K562 (cell line): ENCODE data around the gene ASS1. TPM values are rescaled to one million over a fixed set of nuclear protein-coding genes. Genes with fewer than 3 reads are reported as not detected.
A peak's percentile ranks its signal among the peaks of the same experiment; 100 is the strongest.

ENCODE experiments used
- C11orf30 ChIP-seq: fragments of 450-650 bp; IDR thresholded peaks from 2 replicates; pipeline ENCODE4 v1.6.1; 2016; ENCODE audit warnings: low read depth, mild to moderate bottlenecking
- COPS2 ChIP-seq: fragments of 450-650 bp; conservative IDR thresholded peaks from 2 replicates; pipeline ENCODE4 v1.6.1; 2016; ENCODE audit warnings: mild to moderate bottlenecking, moderate library complexity
- ELF1 ChIP-seq: fragments of 200-800 bp; sonication (Bioruptor generic); IDR thresholded peaks from 2 replicates; pipeline ENCODE4 v1.6.1; 2016; ENCODE audit warnings: missing genetic modification characterization, missing compliant biosample characterization
- ETV1 ChIP-seq: fragments of 450-650 bp; conservative IDR thresholded peaks from 2 replicates; pipeline ENCODE4 v1.6.1; 2016; ENCODE audit warnings: missing genetic modification characterization, control low read depth, low read depth, missing compliant biosample characterization
- FOXA1 ChIP-seq: fragments of 450-650 bp; IDR thresholded peaks from 2 replicates; pipeline ENCODE4 v1.6.1; 2016; ENCODE audit warnings: mild to moderate bottlenecking, borderline replicate concordance
- LCOR ChIP-seq: sonication (generic); formaldehyde crosslinking; IDR thresholded peaks from 2 replicates; pipeline ENCODE4 v1.8.0; 2022; ENCODE audit warnings: mild to moderate bottlenecking, missing genetic modification reagents
- MYC ChIP-seq, 2 experiments: fragments of 250-450 bp in 1 of 2; sonication (Bioruptor Pico) in 1 of 2; IDR thresholded peaks; 2 replicates each; pipeline versions ENCODE4 v1.5.1 to v1.6.1; 2012 to 2021; ENCODE audit warnings: low read depth in 2 of 2, borderline replicate concordance in 1 of 2, improper control_type of control experiment in 1 of 2, low read length in 1 of 2, mild to moderate bottlenecking in 1 of 2, moderate library complexity in 1 of 2
- PHF8 ChIP-seq: fragments of 200-600 bp; sonication (generic); IDR thresholded peaks from 2 replicates; pipeline ENCODE4 v1.6.1; 2012; ENCODE audit warnings: mixed run types, mild to moderate bottlenecking, inconsistent platforms, low read length, moderate library complexity, borderline replicate concordance
- RBFOX2 ChIP-seq: fragments of 200-400 bp; formaldehyde crosslinking; IDR thresholded peaks from 2 replicates; pipeline ENCODE4 v1.6.1; 2017; ENCODE audit warnings: low read depth, mild to moderate bottlenecking, low read length, moderate library complexity
- RFX5 ChIP-seq: IDR thresholded peaks from 2 replicates; pipeline ENCODE4 v1.6.1; 2011; ENCODE audit warnings: low read depth, mild to moderate bottlenecking, improper control_type of control experiment, low read length
- TGIF2 ChIP-seq: sonication (generic); formaldehyde crosslinking; IDR thresholded peaks from 2 replicates; pipeline ENCODE4 v1.8.1; 2022; ENCODE audit warnings: mild to moderate bottlenecking, missing genetic modification reagents, moderate library complexity
- polyA plus RNA-seq, 8 experiments: library from polyadenylated mRNA; depleted of rRNA in 4 of 8; stranded (reverse) in 5 of 8; unstranded in 3 of 8; fragments of >200 nt; fragmentation: Nextera tagmentation in 2 of 8; fragmentation: Illumina TruSeq in 1 of 8; extraction: Ambion mirVana in 2 of 8; extraction: Trizol in 1 of 8; gene quantifications; 2 replicates each; pipeline versions ENCODE4 v1.2.1 to v1.2.3, GENCODE V29; 2011 to 2014; ENCODE audit warnings: inconsistent platforms in 1 of 8, missing spikeins in 1 of 8
- total RNA-seq, 7 experiments: library from RNA; depleted of rRNA in 6 of 7; stranded (reverse); fragments of >200 nt in 6 of 7; fragmentation: Illumina TruSeq in 2 of 7; extraction: Trizol in 2 of 7; gene quantifications; 2 replicates each; pipeline versions ENCODE4 v1.2.1 to v1.2.3, GENCODE V29; 2011 to 2021; ENCODE audit warnings: low replicate concordance in 1 of 7
- TF ChIP-seq, protein P1 (sequence below): fragments of 200-800 bp; sonication (Bioruptor generic); IDR thresholded peaks from 2 replicates; pipeline ENCODE4 v1.6.1; 2017; ENCODE audit warnings: missing genetic modification characterization, missing compliant biosample characterization
- TF ChIP-seq, protein P2 (sequence below), 2 experiments: fragments of 450-650 bp in 1 of 2; sonication (generic) in 1 of 2; formaldehyde crosslinking; conservative IDR thresholded peaks; 2 replicates each; pipeline versions ENCODE4 v1.4.0 to v1.8.1; 2020 to 2022; ENCODE audit warnings: mild to moderate bottlenecking in 1 of 2, missing genetic modification reagents in 1 of 2
- TF ChIP-seq, protein P3 (sequence below): sonication (generic); formaldehyde crosslinking; IDR thresholded peaks from 2 replicates; pipeline ENCODE4 v1.8.1; 2023; ENCODE audit warnings: missing genetic modification reagents, mild to moderate bottlenecking, borderline replicate concordance
- TF ChIP-seq, protein P4 (sequence below): sonication (generic); formaldehyde crosslinking; IDR thresholded peaks from 2 replicates; pipeline ENCODE4 v1.8.0; 2022; ENCODE audit warnings: missing genetic modification reagents, mild to moderate bottlenecking, moderate library complexity, borderline replicate concordance
- TF ChIP-seq, protein P5 (sequence below): fragments of 450-650 bp; IDR thresholded peaks from 2 replicates; pipeline ENCODE4 v1.6.1; 2016; ENCODE audit warnings: borderline replicate concordance

The ASS1 gene
- total and polyA plus RNA-seq, 9 of the 15 experiments (the other 6 are each of a cell fraction or from before 2014, with no cell fraction given), result 1.5 to 5.7 (median 3.7) TPM

DNA sequence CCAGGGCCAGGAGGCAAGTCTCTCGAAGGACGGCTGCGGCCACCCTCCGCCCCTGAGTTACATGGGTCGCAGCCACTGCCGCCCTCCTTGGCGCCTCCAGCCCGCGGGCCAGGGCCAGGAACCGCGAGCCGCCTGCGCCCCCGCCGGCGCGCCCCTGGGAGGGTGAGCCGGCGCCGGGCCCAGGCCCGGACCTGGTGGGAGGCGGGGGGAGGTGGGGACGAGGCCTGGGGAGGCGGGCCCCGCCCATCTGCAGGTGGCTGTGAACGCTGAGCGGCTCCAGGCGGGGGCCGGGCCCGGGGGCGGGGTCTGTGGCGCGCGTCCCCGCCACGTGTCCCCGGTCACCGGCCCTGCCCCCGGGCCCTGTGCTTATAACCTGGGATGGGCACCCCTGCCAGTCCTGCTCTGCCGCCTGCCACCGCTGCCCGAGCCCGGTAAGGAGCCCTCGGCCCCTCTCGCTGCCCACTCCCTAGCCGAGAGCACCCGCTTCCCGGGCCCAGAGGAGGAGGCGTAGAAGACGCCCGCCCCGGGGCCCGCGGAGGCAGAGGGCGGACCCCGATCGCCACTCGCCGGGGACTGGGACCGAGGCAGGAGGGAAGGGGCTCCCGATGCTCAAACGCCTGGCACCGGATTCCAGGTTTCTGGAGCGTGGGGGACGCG, at the start of gene ASS1 (continued):
- TF ChIP-seq, protein P1, sequence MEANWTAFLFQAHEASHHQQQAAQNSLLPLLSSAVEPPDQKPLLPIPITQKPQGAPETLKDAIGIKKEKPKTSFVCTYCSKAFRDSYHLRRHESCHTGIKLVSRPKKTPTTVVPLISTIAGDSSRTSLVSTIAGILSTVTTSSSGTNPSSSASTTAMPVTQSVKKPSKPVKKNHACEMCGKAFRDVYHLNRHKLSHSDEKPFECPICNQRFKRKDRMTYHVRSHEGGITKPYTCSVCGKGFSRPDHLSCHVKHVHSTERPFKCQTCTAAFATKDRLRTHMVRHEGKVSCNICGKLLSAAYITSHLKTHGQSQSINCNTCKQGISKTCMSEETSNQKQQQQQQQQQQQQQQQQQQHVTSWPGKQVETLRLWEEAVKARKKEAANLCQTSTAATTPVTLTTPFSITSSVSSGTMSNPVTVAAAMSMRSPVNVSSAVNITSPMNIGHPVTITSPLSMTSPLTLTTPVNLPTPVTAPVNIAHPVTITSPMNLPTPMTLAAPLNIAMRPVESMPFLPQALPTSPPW (CRISPR knock-in tag), result peak; percentile 74
- peak; percentile 67; the same call in 1 of the 2 replicates for TF ChIP-seq MYC (IDR thresholded peaks at IDR 0.05; ENCODE audit: low read depth, low read length)
- no peak for TF ChIP-seq MYC (CRISPR knock-in tag; IDR thresholded peaks at IDR 0.05; ENCODE audit: borderline replicate concordance, low read depth)
- peak; percentile 66 for TF ChIP-seq RBFOX2
- TF ChIP-seq, protein P2, sequence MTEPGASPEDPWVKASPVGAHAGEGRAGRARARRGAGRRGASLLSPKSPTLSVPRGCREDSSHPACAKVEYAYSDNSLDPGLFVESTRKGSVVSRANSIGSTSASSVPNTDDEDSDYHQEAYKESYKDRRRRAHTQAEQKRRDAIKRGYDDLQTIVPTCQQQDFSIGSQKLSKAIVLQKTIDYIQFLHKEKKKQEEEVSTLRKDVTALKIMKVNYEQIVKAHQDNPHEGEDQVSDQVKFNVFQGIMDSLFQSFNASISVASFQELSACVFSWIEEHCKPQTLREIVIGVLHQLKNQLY (CRISPR knock-in tag; conservative IDR thresholded peaks at IDR 0.05), result no peak
- TF ChIP-seq LCOR (CRISPR knock-in tag), result no peak
- TF ChIP-seq RFX5, result no peak
- TF ChIP-seq, protein P3, sequence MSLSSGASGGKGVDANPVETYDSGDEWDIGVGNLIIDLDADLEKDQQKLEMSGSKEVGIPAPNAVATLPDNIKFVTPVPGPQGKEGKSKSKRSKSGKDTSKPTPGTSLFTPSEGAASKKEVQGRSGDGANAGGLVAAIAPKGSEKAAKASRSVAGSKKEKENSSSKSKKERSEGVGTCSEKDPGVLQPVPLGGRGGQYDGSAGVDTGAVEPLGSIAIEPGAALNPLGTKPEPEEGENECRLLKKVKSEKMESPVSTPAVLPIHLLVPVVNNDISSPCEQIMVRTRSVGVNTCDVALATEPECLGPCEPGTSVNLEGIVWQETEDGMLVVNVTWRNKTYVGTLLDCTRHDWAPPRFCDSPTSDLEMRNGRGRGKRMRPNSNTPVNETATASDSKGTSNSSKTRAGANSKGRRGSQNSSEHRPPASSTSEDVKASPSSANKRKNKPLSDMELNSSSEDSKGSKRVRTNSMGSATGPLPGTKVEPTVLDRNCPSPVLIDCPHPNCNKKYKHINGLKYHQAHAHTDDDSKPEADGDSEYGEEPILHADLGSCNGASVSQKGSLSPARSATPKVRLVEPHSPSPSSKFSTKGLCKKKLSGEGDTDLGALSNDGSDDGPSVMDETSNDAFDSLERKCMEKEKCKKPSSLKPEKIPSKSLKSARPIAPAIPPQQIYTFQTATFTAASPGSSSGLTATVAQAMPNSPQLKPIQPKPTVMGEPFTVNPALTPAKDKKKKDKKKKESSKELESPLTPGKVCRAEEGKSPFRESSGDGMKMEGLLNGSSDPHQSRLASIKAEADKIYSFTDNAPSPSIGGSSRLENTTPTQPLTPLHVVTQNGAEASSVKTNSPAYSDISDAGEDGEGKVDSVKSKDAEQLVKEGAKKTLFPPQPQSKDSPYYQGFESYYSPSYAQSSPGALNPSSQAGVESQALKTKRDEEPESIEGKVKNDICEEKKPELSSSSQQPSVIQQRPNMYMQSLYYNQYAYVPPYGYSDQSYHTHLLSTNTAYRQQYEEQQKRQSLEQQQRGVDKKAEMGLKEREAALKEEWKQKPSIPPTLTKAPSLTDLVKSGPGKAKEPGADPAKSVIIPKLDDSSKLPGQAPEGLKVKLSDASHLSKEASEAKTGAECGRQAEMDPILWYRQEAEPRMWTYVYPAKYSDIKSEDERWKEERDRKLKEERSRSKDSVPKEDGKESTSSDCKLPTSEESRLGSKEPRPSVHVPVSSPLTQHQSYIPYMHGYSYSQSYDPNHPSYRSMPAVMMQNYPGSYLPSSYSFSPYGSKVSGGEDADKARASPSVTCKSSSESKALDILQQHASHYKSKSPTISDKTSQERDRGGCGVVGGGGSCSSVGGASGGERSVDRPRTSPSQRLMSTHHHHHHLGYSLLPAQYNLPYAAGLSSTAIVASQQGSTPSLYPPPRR (CRISPR knock-in tag), result no peak
- no peak for TF ChIP-seq C11orf30
- TF ChIP-seq ELF1 (tag), result no peak
- no peak for TF ChIP-seq ETV1 (tag)
- TF ChIP-seq COPS2, result no peak
- TF ChIP-seq, protein P4, sequence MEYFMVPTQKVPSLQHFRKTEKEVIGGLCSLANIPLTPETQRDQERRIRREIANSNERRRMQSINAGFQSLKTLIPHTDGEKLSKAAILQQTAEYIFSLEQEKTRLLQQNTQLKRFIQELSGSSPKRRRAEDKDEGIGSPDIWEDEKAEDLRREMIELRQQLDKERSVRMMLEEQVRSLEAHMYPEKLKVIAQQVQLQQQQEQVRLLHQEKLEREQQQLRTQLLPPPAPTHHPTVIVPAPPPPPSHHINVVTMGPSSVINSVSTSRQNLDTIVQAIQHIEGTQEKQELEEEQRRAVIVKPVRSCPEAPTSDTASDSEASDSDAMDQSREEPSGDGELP (CRISPR knock-in tag), result 0 out of 2 replicates have a peak, but pooled peaks have one; percentile 11
- TF ChIP-seq TGIF2 (CRISPR knock-in tag), result no peak; the same call in 1 of the 2 replicates
- peak; percentile 25; the same call in 1 of the 2 replicates for TF ChIP-seq PHF8
- TF ChIP-seq FOXA1, result no peak
- TF ChIP-seq, protein P5, sequence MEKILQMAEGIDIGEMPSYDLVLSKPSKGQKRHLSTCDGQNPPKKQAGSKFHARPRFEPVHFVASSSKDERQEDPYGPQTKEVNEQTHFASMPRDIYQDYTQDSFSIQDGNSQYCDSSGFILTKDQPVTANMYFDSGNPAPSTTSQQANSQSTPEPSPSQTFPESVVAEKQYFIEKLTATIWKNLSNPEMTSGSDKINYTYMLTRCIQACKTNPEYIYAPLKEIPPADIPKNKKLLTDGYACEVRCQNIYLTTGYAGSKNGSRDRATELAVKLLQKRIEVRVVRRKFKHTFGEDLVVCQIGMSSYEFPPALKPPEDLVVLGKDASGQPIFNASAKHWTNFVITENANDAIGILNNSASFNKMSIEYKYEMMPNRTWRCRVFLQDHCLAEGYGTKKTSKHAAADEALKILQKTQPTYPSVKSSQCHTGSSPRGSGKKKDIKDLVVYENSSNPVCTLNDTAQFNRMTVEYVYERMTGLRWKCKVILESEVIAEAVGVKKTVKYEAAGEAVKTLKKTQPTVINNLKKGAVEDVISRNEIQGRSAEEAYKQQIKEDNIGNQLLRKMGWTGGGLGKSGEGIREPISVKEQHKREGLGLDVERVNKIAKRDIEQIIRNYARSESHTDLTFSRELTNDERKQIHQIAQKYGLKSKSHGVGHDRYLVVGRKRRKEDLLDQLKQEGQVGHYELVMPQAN, result peak; percentile 48; the same call in 1 of the 2 replicates
